Fibroblast of peridontal ligament (primary cell): ENCODE measurements around the gene ZPBP2.
A peak's percentile ranks its signal among the peaks of the same experiment; 100 is the strongest.

Source experiments
- DNase-seq: peaks from one replicate; pipeline ENCODE4 v3.0.0-alpha.2; 2010; ENCODE audit errors: extremely low read depth

ZPBP2 gene

GRCh38 chr17:39908789-39909352 lies 40.9 kb downstream of the ZPBP2 start:
- DNase-seq = no peak

GRCh38 chr17:39913989-39914388 lies 46.0 kb downstream of the ZPBP2 start:
- no peak for DNase-seq

- no peak for DNase-seq
Measured at GRCh38 chr17:39915559-39915958, 47.6 kb downstream of the ZPBP2 start.

- peak; percentile 27 for DNase-seq
Measured at GRCh38 chr17:39916918-39917317, 48.9 kb downstream of the ZPBP2 start.

GRCh38 chr17:39919087-39919683 lies 51.2 kb downstream of the ZPBP2 start:
- no peak for DNase-seq

GRCh38 chr17:39920218-39921210 lies 52.5 kb downstream of the ZPBP2 start:
- DNase-seq = no peak

GRCh38 chr17:39921323-39921722 lies 53.3 kb downstream of the ZPBP2 start:
- no peak for DNase-seq

- DNase-seq = no peak
Measured at GRCh38 chr17:39922006-39922405, 54.0 kb downstream of the ZPBP2 start.

- DNase-seq = no peak
Measured at GRCh38 chr17:39923230-39923629, 55.2 kb downstream of the ZPBP2 start.

- peak; percentile 28 for DNase-seq
Measured at GRCh38 chr17:39923836-39924690, 56.1 kb downstream of the ZPBP2 start.

- no peak for DNase-seq
Measured at GRCh38 chr17:39924691-39925055, 56.7 kb downstream of the ZPBP2 start.

- no peak for DNase-seq
Measured at GRCh38 chr17:39925282-39926134, 57.5 kb downstream of the ZPBP2 start.

GRCh38 chr17:39926135-39926587 lies 58.2 kb downstream of the ZPBP2 start:
- DNase-seq = no peak

- DNase-seq = peak; percentile 29
Measured at GRCh38 chr17:39926588-39927100, 58.6 kb downstream of the ZPBP2 start.
